Activated CD8-positive, alpha-beta T cell treated with anti-CD3 and anti-CD28 coated beads for 36 hours (primary cell): ENCODE data around the gene ZNF547. TPM values are rescaled to one million over a fixed set of nuclear protein-coding genes. Genes with fewer than 3 reads are reported as not detected.

Experiments used
- ATAC-seq: fragments of 200-7000 bp; cut with Tn5 transposase; one replicate; pipeline ENCODE4 v1.10.0; 2021; ENCODE audit warnings: mild to moderate bottlenecking, moderate library complexity
- CTCF ChIA-PET: fragments of 350-600 bp; sonication (Branson Sonifier 250); formaldehyde crosslinking; loops from one replicate; lab custom pipeline; 2021; ENCODE audit warnings: antibody characterized with exemption; lab: Charles Lee
- POLR2A ChIA-PET: fragments of 350-600 bp; sonication (Branson Sonifier 250); formaldehyde crosslinking; loops from one replicate; lab custom pipeline; 2021; ENCODE audit warnings: antibody characterized with exemption; lab: Charles Lee
- DNase-seq: peaks from one replicate; pipeline ENCODE4 v3.0.0-alpha.2; 2020
- H3K27ac Mint-ChIP-seq: one replicate; pipeline ENCODE4 v1.8.0; 2021; ENCODE audit warnings: mild to moderate bottlenecking, mixed read lengths
- H3K27me3 Mint-ChIP-seq: one replicate; pipeline ENCODE4 v1.8.0; 2021; ENCODE audit warnings: mixed read lengths
- H3K36me3 Mint-ChIP-seq: one replicate; pipeline ENCODE4 v1.8.0; 2021; ENCODE audit warnings: low read depth, mixed read lengths
- H3K4me1 Mint-ChIP-seq: one replicate; pipeline ENCODE4 v1.8.0; 2021; ENCODE audit warnings: low read depth, mixed read lengths
- H3K4me3 Mint-ChIP-seq: one replicate; pipeline ENCODE4 v1.8.0; 2021; ENCODE audit warnings: mild to moderate bottlenecking, moderate library complexity, mixed read lengths
- H3K9me3 Mint-ChIP-seq: one replicate; pipeline ENCODE4 v1.8.0; 2021; ENCODE audit warnings: mixed read lengths
- CTCF ChIP-seq: fragments of 200-600 bp; IDR thresholded peaks from one replicate; pipeline ENCODE4 v1.8.0; 2022; ENCODE audit warnings: antibody characterized with exemption, mild to moderate bottlenecking
- intact Hi-C: fragments of 100-400 bp; cut with micrococcal nuclease; formaldehyde crosslinking; loops from one replicate; pipeline ENCODE4 v1.10.0; 2022
- total RNA-seq, 2 experiments: library from RNA; stranded (reverse); gene quantifications; one replicate each; pipeline ENCODE4 v1.2.3, GENCODE V29; 2021

The ZNF547 gene
- total RNA-seq, 2 experiments from 2014 or later = 1.3 to 1.5 TPM

- intact Hi-C loops = no loop called here
- Mint-ChIP-seq H3K4me3 (peak within 1 kb of the TSS; percentile 97), H3K9me3 (peaks cover 23% of the 10 kb centered on the region), H3K36me3 (peaks cover 47% of the 10 kb centered on the region), H3K27me3 (no peaks in the 10 kb centered on the region), H3K27ac (peak within 1 kb of the TSS; percentile 97), H3K4me1 (peaks cover 42% of the 10 kb centered on the region)
- ATAC-seq (peak; percentile 96), DNase-seq (peak; percentile 99)
- TF ChIP-seq CTCF = no peak
- ChIA-PET CTCF (interaction anchor here (1.5 to 1.6 kb wide), 2 partner anchors 17 to 285 kb away, joined by 3 to 4 read pairs; no protein-coding TSS in a partner anchor), POLR2A (interaction anchor here (1.0 to 1.4 kb wide), 2 partner anchors 12 to 98 kb away, joined by 3 read pairs; partner anchors contain the start of gene ZNF419)
Observed at GRCh38 chr19:57389730-57390598, 26.6 kb downstream of the ZNF547 start, which contains the start of gene ZNF548. ZNF548 (plus strand) TSS chr19:57389854; CDS start chr19:57390100, 246 bp downstream.

GRCh38 chr19:57395710-57396109, 32.4 kb downstream of the ZNF547 start:
- Mint-ChIP-seq H3K27me3 (no peaks in the 10 kb centered on the region), H3K4me3 (no peak overlapping the region), H3K36me3 (peaks cover 84% of the 10 kb centered on the region), H3K27ac (no peak overlapping the region), H3K4me1 (peaks cover 28% of the 10 kb centered on the region), H3K9me3 (peaks cover 53% of the 10 kb centered on the region)
- intact Hi-C loops = no loop called here
- POLR2A ChIA-PET = no interaction called here
- TF ChIP-seq CTCF = no peak
- CTCF ChIA-PET = no interaction called here
- ATAC-seq (no peak), DNase-seq (no peak)

GRCh38 chr19:57398868-57399267, 35.5 kb downstream of the ZNF547 start:
- ChIA-PET POLR2A (interaction anchor here (0.6 kb wide), 1 partner anchor 767 kb away, joined by 3 read pairs; no protein-coding TSS in a partner anchor), CTCF (interaction anchor here (1.4 kb wide), 1 partner anchor 8 kb away, joined by 3 read pairs; no protein-coding TSS in a partner anchor)
- TF ChIP-seq CTCF = no peak
- DNase-seq = no peak
- H3K27ac Mint-ChIP-seq = no peak overlapping the region
- ATAC-seq = no peak
- no peaks in the 10 kb centered on the region for H3K27me3 Mint-ChIP-seq
- peaks cover 78% of the 10 kb centered on the region for H3K36me3 Mint-ChIP-seq
- no peak overlapping the region for H3K4me3 Mint-ChIP-seq
- H3K4me1 Mint-ChIP-seq = peaks cover 8% of the 10 kb centered on the region
- intact Hi-C loops = no loop called here
- peaks cover 58% of the 10 kb centered on the region for H3K9me3 Mint-ChIP-seq

- ChIA-PET CTCF (interaction anchor here (0.7 kb wide), 1 partner anchor 82 kb away, joined by 3 read pairs; no protein-coding TSS in a partner anchor), POLR2A (interaction anchor here (1.0 to 2.2 kb wide), 3 partner anchors 10 to 305 kb away, joined by 3 to 7 read pairs (median 3); partner anchors contain the start of genes ZNF154 and ZNF749)
- H3K4me3 Mint-ChIP-seq = no peak overlapping the region
- DNase-seq (no peak), ATAC-seq (no peak)
- no peak overlapping the region for H3K27ac Mint-ChIP-seq
- TF ChIP-seq CTCF = no peak
- intact Hi-C loops = no loop called here
- H3K36me3 Mint-ChIP-seq = peaks cover 28% of the 10 kb centered on the region
- peaks cover 7% of the 10 kb centered on the region for H3K4me1 Mint-ChIP-seq
- peaks cover 19% of the 10 kb centered on the region for H3K9me3 Mint-ChIP-seq
- no peaks in the 10 kb centered on the region for H3K27me3 Mint-ChIP-seq
Observed at GRCh38 chr19:57403737-57404563, 40.6 kb downstream of the ZNF547 start.
